NCI-H2196 treated with DMSO at 0.1 percent for 48 hours (cell line): ENCODE results near the gene ADAMTS8.
"Not testable (repeated sequence)": the region's sequence is repeated elsewhere in the genome, so short reads cannot be mapped to it uniquely, and the experiment has no call there.

Experiments used
- DNase-seq: peaks from one replicate; lab custom pipeline; 2025; ENCODE audit not compliant: unreplicated experiment; lab: John Stamatoyannopoulos, UW

Gene ADAMTS8

GRCh38 chr11:130439876-130440275 lies 11.5 kb upstream of the ADAMTS8 start:
- no peak for DNase-seq

- no peak for DNase-seq
Observed at GRCh38 chr11:130439160-130439519, 10.7 kb upstream of the ADAMTS8 start.

DNA sequence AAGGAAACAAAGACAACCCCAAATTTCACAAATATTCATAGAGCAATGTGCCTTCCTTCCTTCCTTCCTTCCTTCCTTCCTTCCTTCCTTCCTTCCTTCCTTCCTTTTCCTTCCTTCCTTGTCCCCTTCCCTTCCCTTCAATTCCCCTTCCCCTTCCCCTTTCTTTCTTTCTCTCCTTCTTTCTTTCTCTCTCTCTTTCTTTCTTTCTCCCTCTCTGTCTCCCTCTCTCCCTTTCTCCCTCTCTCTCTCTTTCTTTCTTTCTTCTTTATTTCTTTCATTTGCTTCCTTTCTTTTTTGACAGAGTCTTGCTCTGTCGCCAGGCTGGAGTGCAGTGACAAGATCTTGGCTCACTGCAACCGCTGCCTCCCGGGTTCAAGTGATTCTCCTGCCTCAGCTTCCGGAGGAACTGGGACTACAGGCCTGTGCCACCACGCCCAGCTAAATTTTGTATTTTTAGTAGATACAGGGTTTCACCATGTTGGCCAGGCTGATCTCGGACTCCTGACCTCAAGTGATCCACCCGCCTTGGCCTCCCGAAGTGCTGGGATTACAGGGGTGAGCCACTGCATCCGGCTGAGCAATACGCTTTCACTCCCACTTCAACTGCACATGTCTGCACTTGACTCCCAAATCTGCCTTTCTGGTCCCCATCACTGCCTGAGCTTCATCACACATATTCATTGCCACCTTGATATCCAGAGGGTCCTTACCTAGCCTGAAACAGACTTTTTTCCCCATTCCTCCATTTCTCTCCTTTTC lies 10.2 kb upstream of the ADAMTS8 start:
- not testable (repeated sequence) for DNase-seq

DNA sequence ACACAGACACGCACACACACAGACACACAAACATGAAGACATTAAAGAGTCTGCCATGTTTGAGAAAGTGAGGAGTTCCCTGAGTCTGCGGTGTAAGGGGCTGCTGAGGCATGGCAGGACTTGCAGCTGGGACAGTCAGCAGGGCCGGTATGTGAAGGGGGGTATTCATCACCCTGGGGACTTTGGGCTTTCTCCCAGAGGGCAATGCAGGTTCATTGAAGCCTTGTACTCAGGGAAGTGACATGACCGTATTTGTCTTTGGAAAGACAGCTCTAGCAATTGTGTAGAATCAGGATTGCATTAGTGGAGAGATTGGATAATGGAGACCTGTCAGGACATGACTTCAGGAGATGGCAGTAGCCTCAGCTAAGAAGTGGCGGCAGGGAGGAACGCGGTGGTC lies 9.4 kb upstream of the ADAMTS8 start:
- no peak for DNase-seq

GRCh38 chr11:130436171-130436570 lies 7.8 kb upstream of the ADAMTS8 start:
- no peak for DNase-seq

DNA sequence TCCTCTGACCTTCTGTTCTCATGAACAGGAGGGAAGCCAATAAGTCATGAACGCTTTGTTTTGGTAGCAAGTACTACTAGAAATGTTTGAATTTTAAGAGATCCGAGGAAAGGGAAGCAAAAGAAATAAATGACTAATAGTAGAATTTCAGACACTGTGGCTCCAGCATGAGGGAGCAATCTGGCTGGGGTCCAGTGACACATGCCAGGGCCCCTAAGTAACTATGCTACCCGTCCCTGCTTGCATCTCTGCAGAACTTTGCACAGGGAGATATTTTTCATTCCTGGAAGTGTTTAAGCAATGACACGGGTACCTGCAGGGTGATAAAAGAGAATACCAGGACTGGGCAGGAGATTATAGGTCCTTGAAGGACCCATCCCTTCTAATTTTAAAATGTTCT lies 7.3 kb upstream of the ADAMTS8 start:
- DNase-seq = no peak

GRCh38 chr11:130434521-130435223 lies 6.3 kb upstream of the ADAMTS8 start:
- DNase-seq = peak; percentile 75

DNA sequence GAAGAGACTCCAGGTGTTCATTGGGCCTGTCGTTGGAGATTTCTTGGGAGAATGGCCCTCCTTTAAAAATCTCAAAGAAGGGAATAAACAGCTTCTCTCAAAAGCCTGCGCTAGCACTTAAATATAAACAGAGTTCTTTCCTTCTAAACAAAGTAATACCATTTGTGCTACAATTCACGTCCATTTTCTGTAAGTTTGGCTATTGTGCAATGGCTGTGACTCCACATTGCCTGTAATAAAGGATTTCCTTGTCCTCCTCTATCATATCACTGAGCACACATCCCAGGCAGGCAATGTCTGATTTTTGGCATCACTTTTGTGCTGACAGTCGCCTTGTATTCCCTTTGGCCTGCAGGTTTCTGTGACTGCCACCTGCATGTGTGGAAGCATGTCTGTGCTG lies 4.9 kb upstream of the ADAMTS8 start:
- no peak for DNase-seq

DNA sequence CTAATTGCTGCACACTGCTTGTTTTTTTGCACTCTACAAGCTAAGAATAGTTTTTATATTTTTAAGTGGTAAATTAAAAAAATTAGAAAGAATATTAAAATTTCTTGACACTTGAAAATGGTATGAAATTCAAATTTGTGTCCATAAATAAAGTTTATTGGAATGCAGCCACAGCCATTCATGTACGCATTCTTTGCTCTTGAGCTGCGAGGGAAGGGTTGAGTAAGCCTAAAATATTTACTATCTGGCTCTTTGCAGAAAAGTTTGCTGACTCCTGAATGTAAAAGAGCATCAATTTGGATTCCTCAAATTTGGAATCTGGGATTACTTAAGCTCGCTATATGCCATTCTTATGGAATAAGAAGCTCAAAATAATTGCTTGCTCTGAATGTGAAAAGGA lies 3.4 kb upstream of the ADAMTS8 start:
- no peak for DNase-seq

GRCh38 chr11:130431331-130431773 lies 2.9 kb upstream of the ADAMTS8 start:
- DNase-seq = peak; percentile 17

DNA sequence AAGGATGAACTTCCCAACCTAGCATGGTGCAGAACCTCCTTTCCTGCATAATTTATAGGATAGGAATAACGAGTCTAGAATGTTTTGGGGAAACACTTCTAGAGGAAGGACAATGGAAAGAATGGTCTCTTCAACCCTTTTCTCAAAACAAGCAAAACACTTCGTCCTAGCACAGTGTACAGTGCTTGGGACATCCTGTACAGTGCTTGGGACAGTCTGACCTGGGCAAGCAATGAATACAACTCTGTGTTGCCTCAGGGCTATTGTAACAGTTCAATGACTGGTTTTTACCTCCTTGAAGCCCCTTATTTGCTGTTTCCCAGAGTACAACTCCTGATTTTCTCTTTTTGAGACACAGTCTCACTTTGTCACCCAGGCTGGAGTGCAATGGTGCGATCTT lies 1.6 kb upstream of the ADAMTS8 start:
- no peak for DNase-seq

DNA sequence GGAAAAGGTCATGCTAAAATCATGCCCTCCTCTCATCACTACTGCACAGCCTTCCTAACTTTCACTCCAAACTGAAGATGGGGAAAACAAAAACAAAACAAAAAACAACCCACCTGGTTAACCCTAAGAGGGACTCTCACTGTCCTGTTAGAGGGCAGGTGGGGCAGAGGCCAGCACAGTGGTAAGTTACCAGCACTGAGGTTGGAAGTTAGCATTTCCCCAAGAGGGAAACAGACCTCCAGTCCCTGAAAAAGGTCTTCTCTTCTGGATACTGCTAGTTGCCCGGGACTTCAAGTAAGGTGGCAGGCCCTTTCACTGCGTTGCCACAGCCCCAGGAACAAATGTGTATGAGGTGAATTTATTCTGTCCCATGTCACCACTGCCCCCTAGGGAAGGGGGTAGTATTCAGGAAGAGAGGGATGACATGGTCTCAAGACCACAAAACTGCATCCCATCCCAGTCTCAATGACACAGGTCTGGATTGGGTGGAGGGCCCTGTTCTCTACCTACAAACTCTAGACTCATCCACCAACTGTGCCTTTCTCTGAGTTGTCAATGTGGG lies 792 bp upstream of the ADAMTS8 start:
- DNase-seq = no peak

DNA sequence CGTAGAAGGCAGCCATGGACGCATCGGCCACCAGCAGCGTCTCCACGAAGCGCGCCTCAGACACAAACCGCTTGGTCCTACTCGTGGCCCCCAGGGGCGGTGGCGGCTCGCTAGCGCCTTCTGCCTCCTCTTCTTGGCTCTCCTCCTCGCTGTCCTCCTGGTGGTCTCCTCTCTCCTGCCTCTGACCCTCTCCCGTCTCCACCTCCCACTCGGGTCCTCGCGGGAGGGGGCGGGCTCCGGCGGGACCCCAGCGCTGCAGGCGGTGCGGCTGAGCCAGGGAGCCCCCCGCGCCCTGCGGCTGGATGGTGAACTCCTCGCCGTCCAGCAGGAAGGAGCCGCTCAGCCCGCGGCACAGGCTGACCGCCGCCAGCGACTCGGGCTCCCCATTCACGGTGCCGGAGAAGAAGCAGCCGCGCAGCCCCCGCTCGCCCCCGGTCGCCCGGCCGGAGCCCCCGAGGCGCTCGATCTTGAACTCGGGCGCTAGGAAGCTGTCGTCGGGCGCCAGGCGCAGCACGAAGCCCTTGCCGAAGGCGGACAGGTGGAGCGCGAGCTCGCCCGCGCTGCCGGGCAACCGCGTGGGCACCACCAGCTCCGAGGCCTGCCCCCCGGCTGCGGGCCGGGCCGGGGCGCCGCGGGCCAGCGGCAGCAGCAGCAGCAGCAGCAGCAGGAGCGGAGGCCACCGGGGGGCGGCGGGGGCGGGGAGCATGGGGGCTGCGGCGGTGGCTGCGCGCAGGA lies 661 bp downstream of the ADAMTS8 start:
- DNase-seq = no peak

GRCh38 chr11:130426837-130427341 lies 1.5 kb downstream of the ADAMTS8 start:
- peak; percentile 6 for DNase-seq

- DNase-seq = no peak
Observed at GRCh38 chr11:130426223-130426836, 2.1 kb downstream of the ADAMTS8 start.

GRCh38 chr11:130425156-130425555 lies 3.3 kb downstream of the ADAMTS8 start:
- no peak for DNase-seq

- DNase-seq = no peak
Observed at GRCh38 chr11:130424613-130425140, 3.7 kb downstream of the ADAMTS8 start.

DNA sequence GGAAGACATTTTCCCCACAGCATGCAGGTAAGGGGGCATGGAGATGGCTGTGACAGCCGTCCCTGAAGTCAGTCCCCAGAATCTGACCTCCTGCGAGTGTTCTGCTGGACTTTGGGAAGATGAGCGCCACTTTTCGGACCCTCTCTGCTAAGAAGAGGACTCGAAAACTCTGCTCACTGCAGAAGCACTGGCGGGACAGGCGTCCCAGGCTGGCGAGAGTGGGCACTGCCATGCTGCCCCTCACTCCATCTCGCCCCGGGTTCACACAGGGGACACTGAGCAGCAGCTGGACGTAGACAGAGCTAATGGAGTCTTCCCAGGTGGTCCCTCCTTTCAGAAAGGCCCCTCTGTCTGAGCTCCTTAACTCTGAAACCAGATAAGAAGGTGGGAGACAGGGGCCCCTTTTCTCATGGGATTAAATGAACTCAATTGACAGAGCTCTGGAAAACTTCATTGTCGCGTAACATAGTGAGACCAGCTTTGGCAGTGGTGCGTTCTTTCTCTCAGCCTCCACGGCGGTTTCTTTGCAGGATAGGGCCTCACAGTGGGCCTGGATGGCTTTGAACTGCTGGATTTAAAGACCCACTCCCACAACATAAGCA lies 4.8 kb downstream of the ADAMTS8 start:
- no peak for DNase-seq

- no peak for DNase-seq
Observed at GRCh38 chr11:130422251-130422995, 6.0 kb downstream of the ADAMTS8 start.

DNA sequence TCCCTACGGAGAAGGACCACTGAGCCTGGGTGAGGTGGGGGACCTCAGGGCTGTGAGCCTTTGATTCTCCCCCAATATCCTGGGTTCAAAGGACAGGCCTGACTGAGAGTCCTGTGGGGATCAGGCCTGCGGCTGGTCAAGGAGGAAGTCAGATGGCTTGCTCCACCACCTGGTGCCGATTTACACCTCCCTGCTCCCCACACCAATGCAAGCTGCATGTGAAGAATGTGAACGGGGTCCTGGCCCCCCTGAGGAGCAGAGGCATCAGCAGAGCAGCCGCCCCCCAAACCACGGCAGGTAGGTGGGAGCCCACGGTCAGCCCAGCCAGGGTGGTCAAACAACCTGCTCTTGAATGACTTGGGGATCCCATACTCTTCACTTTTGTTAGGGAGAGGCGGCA lies 6.7 kb downstream of the ADAMTS8 start:
- no peak for DNase-seq
